ENCODE measurements around the gene CELSR3. TPM values are rescaled to one million over a fixed set of nuclear protein-coding genes. Genes with fewer than 3 reads are reported as not detected.

The CELSR3 gene
- total RNA-seq, 1 experiment from 2014 or later, result 23.9 TPM

DNA sequence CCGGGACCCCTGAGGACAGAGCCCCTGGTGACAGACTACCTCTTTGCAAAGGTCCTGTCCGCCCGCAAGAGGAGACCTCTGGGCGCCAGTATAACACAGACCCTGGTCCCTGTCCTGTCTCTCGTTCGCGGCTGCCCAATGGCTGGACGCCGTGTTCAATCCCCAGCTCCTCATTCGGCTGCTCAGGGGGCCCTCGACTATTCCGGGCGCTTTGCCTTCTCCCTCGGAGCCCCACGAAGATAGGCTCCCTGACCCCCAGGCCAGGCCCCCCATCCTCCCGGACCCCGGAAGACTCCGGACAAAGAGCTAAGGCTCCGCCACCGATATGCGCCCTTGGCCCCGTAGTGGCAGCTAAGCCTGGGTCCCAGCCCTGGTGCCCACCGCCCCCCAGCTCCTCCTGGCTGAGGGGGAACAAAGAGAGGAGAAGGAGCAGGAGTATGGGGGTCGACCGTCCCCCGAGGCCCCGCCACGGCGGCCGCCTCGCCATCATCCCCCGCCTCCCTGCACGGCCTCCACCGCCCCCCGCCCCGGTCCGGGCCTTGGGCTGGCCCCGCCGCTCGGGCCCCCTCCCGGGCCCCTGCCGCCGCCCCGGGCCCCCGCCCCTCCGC, 437 bp downstream of the CELSR3 start:
- peaks cover 4% of the 10 kb centered on the region; the same call in 1 of the 2 replicates for H3K27me3 Mint-ChIP-seq (ENCODE audit: low read depth)
- Histone ChIP-seq H3K9me3 (ENCODE audit: control insufficient read depth, low read depth, low read length) (no peaks in the 10 kb centered on the region), H3K27ac (ENCODE audit: insufficient read length, low read depth, low read length) (no peak overlapping the region), H3K18ac (ENCODE audit: insufficient read length, low read depth, low read length) (no peak overlapping the region), H3K23ac (ENCODE audit: insufficient read length, low read depth, low read length) (no peak overlapping the region), H3K56ac (ENCODE audit: insufficient read length, low read depth, low read length) (no peak overlapping the region), H2BK15ac (ENCODE audit: low read depth, low read length) (no peak overlapping the region), H3K4me2 (ENCODE audit: insufficient read depth, insufficient read length, low read length) (peak overlapping the region; percentile 63), H4K20me1 (ENCODE audit: control insufficient read depth, insufficient read depth, insufficient read length) (no peaks in the 10 kb centered on the region), H3K23me2 (ENCODE audit: insufficient read length, low read depth, low read length, poor library complexity, severe bottlenecking) (peaks cover 18% of the 10 kb centered on the region), H3K79me2 (ENCODE audit: insufficient read depth, low read length) (no peaks in the 10 kb centered on the region), H2BK20ac (ENCODE audit: low read depth, low read length, poor library complexity, severe bottlenecking) (no peak overlapping the region), H3K4me1 (ENCODE audit: insufficient read depth, low read length) (no peaks in the 10 kb centered on the region), H3K27me3 (ENCODE audit: insufficient read depth, low read length) (no peaks in the 10 kb centered on the region), H2BK120ac (ENCODE audit: low read depth, low read length, poor library complexity, severe bottlenecking) (no peak overlapping the region), H3K14ac (ENCODE audit: insufficient read depth, low read length) (no peak overlapping the region), H3T11ph (ENCODE audit: low read length) (no peak overlapping the region), H2BK12ac (ENCODE audit: insufficient read length, low read depth, low read length) (no peak overlapping the region), H4K91ac (ENCODE audit: insufficient read length, low read depth, low read length) (no peak overlapping the region), H3K9ac (ENCODE audit: extremely low read depth, insufficient read length, low read length) (no peak overlapping the region), H3K79me1 (ENCODE audit: insufficient read depth, low read depth, low read length, poor library complexity, severe bottlenecking) (no peaks in the 10 kb centered on the region), H2AK5ac (ENCODE audit: insufficient read length, low read length) (no peak overlapping the region), H2AFZ (ENCODE audit: low read length) (no peak overlapping the region), H4K8ac (replicated peaks; ENCODE audit: insufficient read length, low read depth, low read length) (no peak overlapping the region), H4K5ac (ENCODE audit: insufficient read length, low read depth, low read length) (no peak overlapping the region), H2BK5ac (ENCODE audit: insufficient read length, low read length) (no peak overlapping the region), H3K4ac (ENCODE audit: low read depth, low read length) (no peak overlapping the region)
- peak overlapping the region; percentile 88 to 92 for H3K4me3 Mint-ChIP-seq
- H3K4me1 Mint-ChIP-seq, result peaks cover 16 to 17% of the 10 kb centered on the region in 2 experiments
- H3K36me3 Mint-ChIP-seq (ENCODE audit: insufficient read depth in 1 of 3, low read depth in 3 of 3), result peaks cover 24 to 47% (median 38%) of the 10 kb centered on the region in 3 experiments
- WGBS (ENCODE audit: extremely low coverage, insufficient read length, low lambda C conversion rate), result no CpG with 5 or more reads among the region's 46 CpGs
- peak overlapping the region in 1 of 3 experiments; percentile 84; a peak in 1 of 7 replicates for H3K27ac Mint-ChIP-seq
- peaks cover 2 to 3% of the 10 kb centered on the region in 2 experiments; a peak in 2 of 5 replicates for H3K9me3 Mint-ChIP-seq
- peak; percentile 47 for DNase-seq
- TF ChIP-seq, protein P1, sequence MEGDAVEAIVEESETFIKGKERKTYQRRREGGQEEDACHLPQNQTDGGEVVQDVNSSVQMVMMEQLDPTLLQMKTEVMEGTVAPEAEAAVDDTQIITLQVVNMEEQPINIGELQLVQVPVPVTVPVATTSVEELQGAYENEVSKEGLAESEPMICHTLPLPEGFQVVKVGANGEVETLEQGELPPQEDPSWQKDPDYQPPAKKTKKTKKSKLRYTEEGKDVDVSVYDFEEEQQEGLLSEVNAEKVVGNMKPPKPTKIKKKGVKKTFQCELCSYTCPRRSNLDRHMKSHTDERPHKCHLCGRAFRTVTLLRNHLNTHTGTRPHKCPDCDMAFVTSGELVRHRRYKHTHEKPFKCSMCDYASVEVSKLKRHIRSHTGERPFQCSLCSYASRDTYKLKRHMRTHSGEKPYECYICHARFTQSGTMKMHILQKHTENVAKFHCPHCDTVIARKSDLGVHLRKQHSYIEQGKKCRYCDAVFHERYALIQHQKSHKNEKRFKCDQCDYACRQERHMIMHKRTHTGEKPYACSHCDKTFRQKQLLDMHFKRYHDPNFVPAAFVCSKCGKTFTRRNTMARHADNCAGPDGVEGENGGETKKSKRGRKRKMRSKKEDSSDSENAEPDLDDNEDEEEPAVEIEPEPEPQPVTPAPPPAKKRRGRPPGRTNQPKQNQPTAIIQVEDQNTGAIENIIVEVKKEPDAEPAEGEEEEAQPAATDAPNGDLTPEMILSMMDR (conservative IDR thresholded peaks at IDR 0.05), result no peak

All from H9 (cell line).